HG03097 (cell line): Measurements from ENCODE around the gene ATP6V0A1.

ENCODE experiments used
- ATAC-seq: cut with Tn5 transposase; IDR thresholded peaks from one replicate; pipeline ENCODE4 v1.9.1; 2021; ENCODE audit not compliant: unreplicated experiment, low FRiP score

Gene ATP6V0A1

GRCh38 chr17:42518046-42518754 lies 59.5 kb downstream of the ATP6V0A1 start:
- no peak for ATAC-seq

GRCh38 chr17:42518755-42519545 lies 60.3 kb downstream of the ATP6V0A1 start:
- no peak for ATAC-seq

- no peak for ATAC-seq
Measured at GRCh38 chr17:42519546-42520491, 61.1 kb downstream of the ATP6V0A1 start.

- no peak for ATAC-seq
Measured at GRCh38 chr17:42520540-42520951, 61.9 kb downstream of the ATP6V0A1 start.

- ATAC-seq: no peak
Measured at GRCh38 chr17:42521036-42521435, 62.4 kb downstream of the ATP6V0A1 start.

- no peak for ATAC-seq
Measured at GRCh38 chr17:42521666-42522262, 63.1 kb downstream of the ATP6V0A1 start.

GRCh38 chr17:42522263-42522790 lies 63.6 kb downstream of the ATP6V0A1 start:
- no peak for ATAC-seq

GRCh38 chr17:42522798-42523278 lies 64.2 kb downstream of the ATP6V0A1 start:
- ATAC-seq: no peak

- no peak for ATAC-seq
Measured at GRCh38 chr17:42525221-42525620, 66.5 kb downstream of the ATP6V0A1 start.

GRCh38 chr17:42526031-42526444 lies 67.4 kb downstream of the ATP6V0A1 start:
- no peak for ATAC-seq

GRCh38 chr17:42527932-42528331 lies 69.3 kb downstream of the ATP6V0A1 start:
- no peak for ATAC-seq

GRCh38 chr17:42529061-42529460 lies 70.4 kb downstream of the ATP6V0A1 start:
- no peak for ATAC-seq

GRCh38 chr17:42530952-42531454 lies 72.3 kb downstream of the ATP6V0A1 start:
- ATAC-seq: no peak

GRCh38 chr17:42531455-42532354 lies 73.0 kb downstream of the ATP6V0A1 start:
- no peak for ATAC-seq

GRCh38 chr17:42535155-42536047 lies 76.7 kb downstream of the ATP6V0A1 start:
- peak; percentile 1 for ATAC-seq

GRCh38 chr17:42536048-42536371 lies 77.3 kb downstream of the ATP6V0A1 start, which contains the start of gene NAGLU:
NAGLU (plus strand) TSS chr17:42536241; CDS start chr17:42536273, 32 bp downstream.
- ATAC-seq: peak; percentile 86

- ATAC-seq: peak; percentile 60
Measured at GRCh38 chr17:42536372-42537155, 77.9 kb downstream of the ATP6V0A1 start.
